ENCODE results near the gene MC3R. TPM values are rescaled to one million over a fixed set of nuclear protein-coding genes. Genes with fewer than 3 reads are reported as not detected.

The MC3R gene
- total and polyA plus RNA-seq, 8 donors: not detected

DNA sequence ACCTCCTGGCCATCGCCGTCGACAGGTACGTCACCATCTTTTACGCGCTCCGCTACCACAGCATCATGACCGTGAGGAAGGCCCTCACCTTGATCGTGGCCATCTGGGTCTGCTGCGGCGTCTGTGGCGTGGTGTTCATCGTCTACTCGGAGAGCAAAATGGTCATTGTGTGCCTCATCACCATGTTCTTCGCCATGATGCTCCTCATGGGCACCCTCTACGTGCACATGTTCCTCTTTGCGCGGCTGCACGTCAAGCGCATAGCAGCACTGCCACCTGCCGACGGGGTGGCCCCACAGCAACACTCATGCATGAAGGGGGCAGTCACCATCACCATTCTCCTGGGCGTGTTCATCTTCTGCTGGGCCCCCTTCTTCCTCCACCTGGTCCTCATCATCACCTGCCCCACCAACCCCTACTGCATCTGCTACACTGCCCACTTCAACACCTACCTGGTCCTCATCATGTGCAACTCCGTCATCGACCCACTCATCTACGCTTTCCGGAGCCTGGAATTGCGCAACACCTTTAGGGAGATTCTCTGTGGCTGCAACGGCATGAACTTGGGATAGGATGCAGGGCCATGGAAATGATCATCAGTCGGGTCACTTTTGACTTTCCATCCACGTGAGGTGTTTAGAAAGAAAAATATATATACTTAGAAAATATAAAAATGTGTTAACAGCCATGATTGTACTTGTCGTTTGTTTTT lies 868 bp downstream of the MC3R start:
- no peak overlapping the region for H3K4me3 ChIP-seq

DNA sequence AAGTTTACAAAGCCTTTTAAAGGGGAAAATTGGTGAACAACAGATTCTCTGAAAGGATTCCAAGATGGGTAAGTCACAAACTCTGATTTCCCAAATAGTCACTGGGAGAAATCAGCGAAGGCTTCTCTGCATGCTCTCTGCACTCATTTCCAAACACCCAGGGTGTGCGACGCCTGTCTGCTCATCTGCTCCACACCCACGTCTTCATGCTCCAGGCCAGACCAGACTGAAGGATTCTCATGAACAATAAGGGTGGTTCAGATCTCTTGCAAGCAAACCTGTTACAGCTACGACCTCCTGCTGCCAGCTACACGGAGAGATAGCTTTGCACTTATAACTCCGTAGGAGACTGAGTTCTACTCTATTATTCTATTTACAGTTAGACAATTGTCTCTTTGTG lies 1.4 kb downstream of the MC3R start:
- 58 to 74% (median 65%) methylated on average over 7 of the region's 7 CpGs for WGBS, 5 donors

More for the DNA sequence above, 868 bp downstream of the MC3R start:
- H3K4me1 ChIP-seq: no peaks in the 10 kb centered on the region
- H3K36me3 ChIP-seq: no peaks in the 10 kb centered on the region
- no peaks in the 10 kb centered on the region for H3K9me3 ChIP-seq
- intact Hi-C loops (cut with DNase I; ENCODE audit: low total_unique reads): no loop called here
- TF ChIP-seq EP300 (IDR thresholded peaks at IDR 0.05) (no peak), POLR2AphosphoS5 (IDR thresholded peaks at IDR 0.05) (no peak), POLR2A (IDR thresholded peaks at IDR 0.05) (no peak), CTCF (IDR thresholded peaks at IDR 0.05) (peak in 1 of 7 experiments; percentile 14)
- WGBS, 5 donors: 68 to 80% (median 70%) methylated on average over 25 to 32 of the region's 32 CpGs
- no peak overlapping the region for H3K27ac ChIP-seq
- DNase-seq: peak in 1 of 2 donors; percentile 42
- peaks cover 0 to 71% (median 0%) of the 10 kb centered on the region in 3 donors for H3K27me3 ChIP-seq

DNA sequence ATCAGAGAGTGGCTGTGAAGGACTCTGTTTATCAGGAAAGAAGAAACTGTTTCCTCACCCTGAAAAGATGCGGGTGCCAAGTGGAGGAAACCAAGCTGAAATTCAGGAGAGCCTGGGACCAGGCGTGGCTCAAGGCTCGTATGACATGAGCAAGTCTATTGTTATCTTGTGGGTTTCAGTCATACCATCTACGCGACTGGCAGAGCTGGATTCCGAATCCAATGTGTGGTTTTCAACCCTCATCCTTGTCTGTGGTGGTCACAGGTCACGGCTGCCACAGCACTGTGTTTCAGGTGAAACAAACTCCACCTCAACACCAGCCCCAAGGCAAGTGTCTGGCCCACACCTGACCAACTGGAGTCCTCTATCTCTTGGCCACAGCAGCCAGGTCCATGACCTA lies 9.1 kb downstream of the MC3R start:
- H3K27me3 ChIP-seq: peaks cover 0 to 23% (median 5%) of the 10 kb centered on the region in 3 donors
- no peaks in the 10 kb centered on the region for H3K36me3 ChIP-seq
- DNase-seq: no peak
- H3K4me3 ChIP-seq: no peak overlapping the region
- no peaks in the 10 kb centered on the region for H3K9me3 ChIP-seq
- intact Hi-C loops (cut with DNase I; ENCODE audit: low total_unique reads): no loop called here
- WGBS, 5 donors: 70 to 82% (median 80%) methylated on average over 7 of the region's 7 CpGs
- TF ChIP-seq POLR2AphosphoS5 (IDR thresholded peaks at IDR 0.05) (no peak), EP300 (IDR thresholded peaks at IDR 0.05) (no peak), POLR2A (IDR thresholded peaks at IDR 0.05) (no peak), CTCF (IDR thresholded peaks at IDR 0.05) (no peak)
- no peak overlapping the region for H3K27ac ChIP-seq
- H3K4me1 ChIP-seq: no peaks in the 10 kb centered on the region

More for the DNA sequence above, 1.4 kb downstream of the MC3R start:
- peaks cover 0 to 70% (median 0%) of the 10 kb centered on the region in 3 donors for H3K27me3 ChIP-seq
- TF ChIP-seq CTCF (IDR thresholded peaks at IDR 0.05) (no peak), POLR2A (IDR thresholded peaks at IDR 0.05) (no peak), EP300 (IDR thresholded peaks at IDR 0.05) (no peak), POLR2AphosphoS5 (IDR thresholded peaks at IDR 0.05) (no peak)
- H3K9me3 ChIP-seq: no peaks in the 10 kb centered on the region
- H3K27ac ChIP-seq: no peak overlapping the region
- no peak for DNase-seq
- intact Hi-C loops (cut with DNase I; ENCODE audit: low total_unique reads): no loop called here
- no peak overlapping the region for H3K4me3 ChIP-seq
- H3K4me1 ChIP-seq: no peaks in the 10 kb centered on the region
- H3K36me3 ChIP-seq: no peaks in the 10 kb centered on the region

- H3K36me3 ChIP-seq: no peaks in the 10 kb centered on the region
- DNase-seq: no peak
- intact Hi-C loops (cut with DNase I; ENCODE audit: low total_unique reads): no loop called here
- no peak overlapping the region for H3K27ac ChIP-seq
- 67 to 76% (median 69%) methylated on average over 2 of the region's 2 CpGs for WGBS, 5 donors
- H3K9me3 ChIP-seq: no peaks in the 10 kb centered on the region
- H3K4me1 ChIP-seq: no peaks in the 10 kb centered on the region
- H3K4me3 ChIP-seq: no peak overlapping the region
- peaks cover 0 to 12% (median 10%) of the 10 kb centered on the region in 3 donors for H3K27me3 ChIP-seq
- no peak for TF ChIP-seq CTCF (IDR thresholded peaks at IDR 0.05)
- no peak for TF ChIP-seq POLR2A (IDR thresholded peaks at IDR 0.05)
- no peak for TF ChIP-seq POLR2AphosphoS5 (IDR thresholded peaks at IDR 0.05)
- TF ChIP-seq EP300 (IDR thresholded peaks at IDR 0.05): no peak
Measured at GRCh38 chr20:56259948-56260347, 11.4 kb downstream of the MC3R start.
